ENCODE measurements around the gene CAMTA1.

GRCh38 chr1:7538033-7538432 lies 752.8 kb downstream of the CAMTA1 start:
- TF ChIP-seq CTCF (IDR thresholded peaks at IDR 0.05) (no peak), POLR2A (IDR thresholded peaks at IDR 0.05) (no peak), POLR2AphosphoS5 (IDR thresholded peaks at IDR 0.05) (no peak)

Measured in stomach (tissue), 4 donors.